NCI-H1105 treated with DMSO at 0.1 percent for 48 hours (cell line): ENCODE data around the gene CRPPA.
A peak's percentile ranks its signal among the peaks of the same experiment; 100 is the strongest.

Experiments
- DNase-seq: peaks from one replicate; lab custom pipeline; 2025; lab: John Stamatoyannopoulos, UW

CRPPA gene

DNA sequence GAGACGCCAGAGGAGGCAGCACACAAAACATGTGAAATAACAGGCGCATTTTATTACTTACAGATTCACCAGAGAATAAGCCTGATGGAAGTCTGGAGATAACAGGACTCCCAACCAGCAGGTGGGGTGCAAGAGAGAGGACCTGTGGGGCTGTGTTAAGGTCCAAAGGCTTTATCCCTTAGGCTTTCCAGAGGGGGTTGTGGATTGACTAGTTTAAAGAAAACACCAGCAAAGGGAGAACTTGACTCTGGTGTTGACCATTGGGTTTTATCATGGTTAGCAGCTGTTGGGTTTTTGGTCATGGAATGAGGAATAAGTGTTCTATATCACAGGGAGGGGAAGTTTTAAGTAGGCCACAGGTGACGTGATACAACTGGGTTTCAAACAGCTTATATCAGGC lies 1.6 kb upstream of the CRPPA start:
- DNase-seq = no peak

DNA sequence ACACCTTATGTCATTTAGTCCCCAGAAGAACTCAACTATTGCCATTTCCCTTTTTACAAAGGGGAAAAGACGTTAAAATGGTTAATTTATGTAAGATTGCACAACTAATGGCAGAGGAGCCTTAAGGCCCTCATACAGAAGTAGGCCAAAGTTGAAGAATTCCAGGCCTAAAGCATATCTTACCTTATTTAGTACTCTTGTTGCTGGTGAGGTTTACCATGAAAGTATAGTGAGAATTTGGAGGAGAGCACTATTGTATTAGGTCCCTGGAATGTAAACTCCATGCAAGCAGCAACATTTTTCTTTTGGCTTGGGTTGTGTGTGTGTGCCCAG lies 731 bp upstream of the CRPPA start:
- DNase-seq = no peak

DNA sequence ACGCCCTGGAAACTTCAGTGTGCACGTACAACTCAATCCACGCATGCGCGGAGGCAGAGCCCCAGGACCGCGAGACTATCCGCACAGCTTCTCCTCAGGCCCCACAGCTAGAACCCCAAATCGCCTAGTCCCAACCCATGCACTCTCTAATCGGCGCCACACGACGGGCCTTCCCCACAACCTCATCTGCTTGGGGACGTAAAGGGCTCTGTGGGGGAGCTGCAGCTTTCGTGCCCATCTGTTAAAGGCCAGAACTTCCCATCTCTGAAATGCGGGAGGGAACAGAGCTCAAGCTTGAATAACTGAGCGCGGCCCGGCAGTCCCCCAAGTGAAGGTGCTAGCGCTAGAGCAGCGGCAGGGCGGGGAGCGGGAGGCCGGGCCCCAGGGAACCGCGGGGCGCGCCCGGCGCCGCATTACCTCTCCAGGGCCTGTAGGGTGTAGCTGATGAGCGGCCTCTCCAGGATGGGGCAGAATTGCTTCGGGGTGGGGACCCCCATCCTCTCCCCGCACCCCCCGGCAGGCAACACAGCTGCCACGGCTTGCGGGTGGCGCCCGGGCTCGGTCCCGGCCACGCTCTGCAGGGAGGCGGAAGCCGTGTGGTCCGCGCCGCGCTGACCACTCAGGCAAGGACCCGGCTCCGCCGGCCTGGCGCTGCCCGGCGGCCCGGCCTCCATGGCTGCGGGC lies 547 bp downstream of the CRPPA start:
- DNase-seq = peak; percentile 93

DNA sequence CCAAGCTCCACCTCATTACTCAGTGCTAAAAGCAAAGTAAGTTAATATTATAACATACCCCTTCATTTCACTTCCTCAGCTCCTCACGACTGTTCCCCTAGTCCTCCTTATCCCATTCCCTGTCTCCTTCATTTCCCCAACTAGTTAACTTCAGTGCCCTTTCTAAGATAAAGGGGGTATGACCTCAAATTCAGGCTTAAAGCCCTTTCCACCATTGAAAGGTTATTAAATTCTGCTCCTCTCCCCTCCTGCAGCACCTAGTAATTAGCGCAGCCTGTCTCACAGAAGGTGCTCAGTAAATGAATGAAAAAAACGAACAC lies 1.0 kb downstream of the CRPPA start:
- no peak for DNase-seq

GRCh38 chr7:16419859-16420258 lies 1.5 kb downstream of the CRPPA start:
- DNase-seq = no peak

GRCh38 chr7:16419126-16419525 lies 2.2 kb downstream of the CRPPA start:
- no peak for DNase-seq

- no peak for DNase-seq
Observed at GRCh38 chr7:16417906-16418305, 3.4 kb downstream of the CRPPA start.

GRCh38 chr7:16416289-16417282 lies 4.8 kb downstream of the CRPPA start:
- no peak for DNase-seq

- no peak for DNase-seq
Observed at GRCh38 chr7:16412274-16413254, 8.8 kb downstream of the CRPPA start.

DNA sequence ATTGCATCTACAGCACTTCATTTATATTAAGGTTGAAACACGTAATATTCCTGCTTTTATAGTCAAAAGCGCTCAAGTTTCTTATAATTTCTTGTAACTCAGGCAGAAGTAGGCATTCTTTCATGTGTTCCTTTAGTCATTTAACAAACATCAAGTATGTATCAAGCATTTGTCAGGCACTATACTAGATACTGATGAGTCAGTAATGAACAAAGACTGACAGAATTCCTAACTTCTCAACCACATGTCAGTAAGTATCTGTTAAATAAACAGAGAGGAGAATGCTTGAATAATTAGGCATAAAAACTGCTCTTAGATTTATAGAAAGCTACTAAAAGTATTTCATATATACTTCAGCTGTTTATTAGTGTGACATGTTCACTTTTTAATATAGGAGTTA lies 9.9 kb downstream of the CRPPA start:
- no peak for DNase-seq

GRCh38 chr7:16409777-16410176 lies 11.6 kb downstream of the CRPPA start:
- no peak for DNase-seq

DNA sequence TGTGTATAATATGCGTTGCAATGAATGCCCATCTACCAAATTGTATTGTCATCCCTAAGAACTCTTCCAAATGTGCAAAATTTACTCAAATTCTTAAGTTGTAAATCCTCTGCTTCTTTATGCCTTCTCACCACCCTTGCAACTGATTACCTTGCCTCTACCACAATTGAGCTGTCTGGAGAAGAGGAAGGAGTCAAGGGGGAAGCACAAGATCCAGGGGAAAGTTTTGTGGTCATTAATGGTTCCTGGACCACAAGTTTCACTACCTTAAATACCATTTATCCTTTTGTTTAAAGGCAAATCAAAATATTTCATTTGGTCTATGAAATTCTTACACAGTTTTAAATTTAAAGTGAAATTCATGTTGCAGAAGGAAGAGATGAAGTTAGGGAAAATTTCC lies 16.7 kb downstream of the CRPPA start:
- no peak for DNase-seq

DNA sequence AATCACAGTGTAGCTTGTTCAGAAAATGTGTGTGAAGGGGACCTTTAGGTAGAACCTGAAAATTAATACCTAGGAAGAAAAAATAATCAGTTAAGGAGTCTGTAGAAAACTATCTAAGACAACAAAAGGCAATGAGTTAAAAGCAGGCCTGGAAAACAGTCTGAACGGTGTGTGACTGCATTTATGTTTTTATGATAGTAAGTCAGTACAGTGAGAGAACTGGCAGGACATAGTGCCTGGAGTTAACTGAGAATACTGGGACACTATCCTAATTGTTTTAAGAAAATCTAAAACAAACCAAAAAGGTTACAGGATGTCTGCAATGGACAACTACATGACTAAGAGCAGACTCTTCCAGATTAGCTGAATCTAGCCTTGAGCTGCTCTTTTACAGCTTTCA lies 17.9 kb downstream of the CRPPA start:
- DNase-seq = no peak

DNA sequence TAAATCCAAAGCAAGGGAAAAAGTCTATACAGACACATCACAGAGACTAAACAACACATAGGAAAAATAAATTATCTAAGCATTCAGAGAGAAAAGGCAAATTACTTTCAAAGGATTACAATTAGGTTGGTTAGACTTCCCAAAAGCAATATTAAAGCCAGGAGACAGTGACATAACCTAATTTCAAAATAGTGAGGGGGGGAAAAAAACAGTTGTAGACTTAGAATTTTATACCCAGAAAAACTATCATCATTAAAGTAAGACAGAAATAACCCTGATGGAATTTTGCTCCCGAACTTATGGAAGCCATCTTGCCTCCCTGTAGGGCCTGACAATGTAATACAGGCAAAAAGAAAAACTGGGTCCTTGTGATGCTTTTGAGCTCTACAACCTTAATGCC lies 18.4 kb downstream of the CRPPA start:
- DNase-seq = no peak

- DNase-seq = no peak
Observed at GRCh38 chr7:16402091-16402490, 19.2 kb downstream of the CRPPA start.

GRCh38 chr7:16400893-16401275 lies 20.5 kb downstream of the CRPPA start:
- DNase-seq = no peak

DNA sequence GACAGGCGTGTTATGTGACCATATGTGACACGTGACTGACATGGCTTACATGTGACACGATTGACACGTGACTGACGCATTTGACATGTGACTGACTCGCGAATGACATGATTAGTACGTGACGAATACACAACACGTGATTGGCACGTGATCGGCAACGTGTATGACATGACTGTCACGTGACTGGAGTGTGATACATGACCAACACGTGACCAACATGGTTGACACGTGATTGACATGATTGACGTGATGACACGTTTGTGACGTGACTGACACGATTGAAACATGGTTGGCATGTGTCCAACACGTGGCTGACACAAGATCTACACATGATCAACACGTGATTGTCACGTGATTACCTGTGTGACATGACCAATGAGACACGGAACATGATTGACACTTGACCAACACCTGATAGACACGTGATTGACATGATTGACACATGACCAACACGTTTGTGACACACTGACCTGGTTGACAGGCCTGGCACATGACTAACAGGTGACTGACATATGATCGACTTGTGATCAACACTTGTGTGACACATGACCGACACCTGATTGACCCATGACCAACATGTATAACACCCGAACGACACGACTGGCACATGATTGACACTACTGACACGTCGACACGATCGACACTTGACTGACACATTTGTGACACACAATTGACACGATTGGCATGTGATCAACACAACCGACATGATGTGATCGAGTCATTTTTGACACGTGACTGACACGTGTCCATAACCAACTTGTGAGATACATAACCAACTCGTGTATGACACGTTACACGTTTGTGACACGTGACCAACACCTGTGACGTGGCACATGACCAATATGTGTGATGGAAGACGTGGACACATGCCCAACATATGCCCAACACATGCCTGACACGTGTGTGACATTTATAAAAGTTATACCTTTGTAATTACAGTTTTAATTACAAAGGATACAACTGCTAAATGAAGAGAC lies 21.1 kb downstream of the CRPPA start:
- DNase-seq = no peak

DNA sequence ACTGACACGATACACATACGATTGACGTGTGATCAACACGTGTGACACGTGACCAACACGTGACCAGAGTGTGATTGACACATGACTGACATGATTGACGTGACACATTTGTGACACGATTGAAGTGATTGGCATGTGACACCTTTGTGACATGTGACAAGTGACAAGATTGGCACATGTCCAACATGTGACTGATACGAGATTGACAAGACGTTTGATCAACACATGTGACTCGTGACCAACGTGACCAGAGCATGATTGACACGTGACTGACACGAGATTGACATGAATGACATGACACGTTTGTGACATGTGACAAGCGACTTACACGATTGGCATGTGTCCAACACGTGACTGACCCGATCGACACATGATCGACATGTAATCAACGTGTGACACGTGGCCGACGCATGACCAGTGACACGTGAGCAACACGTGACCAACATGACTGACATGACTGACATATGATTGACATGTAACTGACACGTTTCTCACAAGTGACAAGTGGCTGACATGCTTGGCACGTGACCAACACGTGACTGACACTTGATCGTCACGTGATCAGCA lies 22.0 kb downstream of the CRPPA start:
- DNase-seq = no peak

- no peak for DNase-seq
Observed at GRCh38 chr7:16398146-16399017, 23.0 kb downstream of the CRPPA start.
